GM18502 (cell line): ENCODE data around the gene RBM5.

Source experiments
- ATAC-seq: cut with Tn5 transposase; IDR thresholded peaks from one replicate; pipeline ENCODE4 v1.9.1; 2021; ENCODE audit warnings: mild to moderate bottlenecking; ENCODE audit not compliant: unreplicated experiment, poor library complexity

The RBM5 gene

GRCh38 chr3:50120364-50121071 lies 31.8 kb downstream of the RBM5 start:
- ATAC-seq = no peak

DNA sequence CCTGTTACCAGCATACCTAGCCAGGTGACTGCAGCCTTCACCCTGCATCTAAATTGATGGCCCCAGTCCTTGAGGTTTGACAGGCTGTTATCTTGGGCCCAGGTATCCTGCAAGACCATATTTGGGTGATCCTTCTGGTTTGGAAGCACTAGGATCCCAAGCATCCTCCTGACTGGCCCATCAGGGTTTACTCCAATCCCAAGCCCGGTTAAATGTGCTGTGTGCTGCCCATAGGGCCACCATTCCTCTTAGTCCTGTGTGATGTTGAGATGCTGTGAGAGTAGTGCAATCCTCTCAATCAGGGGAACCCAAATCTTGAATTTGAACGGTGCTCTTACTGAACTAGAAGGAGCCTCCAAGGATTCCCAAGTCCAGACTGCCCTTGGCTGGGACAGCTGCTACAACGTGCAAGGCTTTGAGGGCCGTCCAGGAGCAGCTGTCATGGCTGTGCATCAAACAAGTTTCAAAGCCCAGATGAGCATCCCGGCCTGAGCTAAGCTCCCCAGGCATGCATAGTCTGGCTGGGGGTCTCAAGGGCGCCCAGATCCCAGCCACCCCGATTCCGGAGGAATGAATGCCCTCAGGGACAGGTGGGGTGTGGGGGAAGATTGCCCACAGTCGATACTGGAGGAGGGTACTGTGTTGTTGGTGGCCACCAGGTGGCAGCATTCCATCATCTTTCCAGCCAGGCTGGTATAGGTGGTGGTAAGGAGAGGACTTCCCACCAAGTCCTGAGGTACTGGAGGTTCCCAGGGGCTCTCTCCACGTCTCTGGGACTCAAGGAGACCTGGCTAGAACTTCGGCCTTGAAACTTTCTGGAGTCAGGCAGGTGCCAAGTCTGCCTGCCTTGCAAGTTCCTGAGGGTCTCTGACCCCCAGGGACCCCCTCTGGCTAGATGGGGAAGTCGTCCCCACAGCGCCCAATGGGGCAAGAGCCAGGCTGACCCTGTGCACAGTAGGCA lies 32.6 kb downstream of the RBM5 start:
- ATAC-seq = peak; percentile 64

DNA sequence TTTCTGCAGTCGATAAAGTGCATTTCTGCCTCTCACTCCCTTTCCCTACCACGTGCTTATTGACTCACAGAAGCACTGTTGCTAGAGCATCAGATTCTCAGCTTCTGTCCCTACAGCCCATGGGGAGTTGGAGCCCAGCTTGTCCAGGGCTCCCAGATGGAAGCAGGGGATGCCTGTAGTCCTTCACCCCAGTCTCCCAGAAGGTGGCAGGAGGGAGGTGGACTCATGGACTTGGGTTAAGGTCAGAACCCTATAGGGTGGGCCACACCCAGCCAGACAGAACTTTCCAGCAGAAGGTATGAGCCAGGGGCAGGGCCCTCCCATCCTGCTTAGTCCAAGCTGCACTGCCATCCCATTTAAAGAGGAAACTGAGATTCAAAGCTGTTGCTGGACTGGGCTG lies 33.4 kb downstream of the RBM5 start:
- ATAC-seq = no peak

- no peak for ATAC-seq
Observed at GRCh38 chr3:50122661-50123391, 34.1 kb downstream of the RBM5 start.

GRCh38 chr3:50123394-50124051 lies 34.8 kb downstream of the RBM5 start:
- ATAC-seq = no peak

DNA sequence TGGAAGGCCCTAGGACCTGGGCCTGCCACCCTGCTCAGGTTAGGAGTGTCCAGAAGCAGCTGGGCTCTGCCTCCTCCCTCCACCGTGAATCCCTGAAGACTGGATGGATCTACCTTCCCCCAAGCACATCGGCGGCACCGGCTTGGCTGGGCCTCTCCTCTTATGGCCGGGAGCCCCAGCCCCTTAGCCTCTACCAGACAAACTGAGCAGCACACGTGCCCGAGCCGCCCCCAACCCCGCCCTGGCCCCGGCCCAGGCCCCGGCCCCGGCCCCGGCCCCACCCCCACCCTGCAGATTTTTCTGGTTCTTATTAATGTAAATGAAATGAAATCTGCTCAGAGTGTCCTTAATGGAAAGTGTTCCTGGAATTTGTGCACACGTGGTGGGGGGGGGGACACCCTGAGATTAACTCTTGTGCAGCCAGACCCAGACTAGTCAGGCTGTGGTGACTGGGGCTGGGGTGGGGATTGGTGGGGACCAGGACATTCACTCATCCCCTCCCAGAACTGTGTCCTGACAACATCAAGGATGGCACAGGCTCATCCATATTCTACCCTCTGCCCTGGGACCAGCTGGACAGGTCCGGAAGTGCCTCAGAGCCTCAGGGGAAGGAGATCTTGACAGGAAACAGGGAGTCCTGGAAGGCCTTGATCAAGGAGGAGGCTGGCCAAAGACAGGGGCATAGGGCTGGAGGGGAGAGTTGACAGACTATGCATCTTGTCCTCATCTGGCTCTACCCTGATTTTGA lies 35.5 kb downstream of the RBM5 start:
- ATAC-seq = no peak

GRCh38 chr3:50124800-50125178 lies 36.1 kb downstream of the RBM5 start:
- no peak for ATAC-seq

- no peak for ATAC-seq
Observed at GRCh38 chr3:50125541-50126286, 37.0 kb downstream of the RBM5 start.

DNA sequence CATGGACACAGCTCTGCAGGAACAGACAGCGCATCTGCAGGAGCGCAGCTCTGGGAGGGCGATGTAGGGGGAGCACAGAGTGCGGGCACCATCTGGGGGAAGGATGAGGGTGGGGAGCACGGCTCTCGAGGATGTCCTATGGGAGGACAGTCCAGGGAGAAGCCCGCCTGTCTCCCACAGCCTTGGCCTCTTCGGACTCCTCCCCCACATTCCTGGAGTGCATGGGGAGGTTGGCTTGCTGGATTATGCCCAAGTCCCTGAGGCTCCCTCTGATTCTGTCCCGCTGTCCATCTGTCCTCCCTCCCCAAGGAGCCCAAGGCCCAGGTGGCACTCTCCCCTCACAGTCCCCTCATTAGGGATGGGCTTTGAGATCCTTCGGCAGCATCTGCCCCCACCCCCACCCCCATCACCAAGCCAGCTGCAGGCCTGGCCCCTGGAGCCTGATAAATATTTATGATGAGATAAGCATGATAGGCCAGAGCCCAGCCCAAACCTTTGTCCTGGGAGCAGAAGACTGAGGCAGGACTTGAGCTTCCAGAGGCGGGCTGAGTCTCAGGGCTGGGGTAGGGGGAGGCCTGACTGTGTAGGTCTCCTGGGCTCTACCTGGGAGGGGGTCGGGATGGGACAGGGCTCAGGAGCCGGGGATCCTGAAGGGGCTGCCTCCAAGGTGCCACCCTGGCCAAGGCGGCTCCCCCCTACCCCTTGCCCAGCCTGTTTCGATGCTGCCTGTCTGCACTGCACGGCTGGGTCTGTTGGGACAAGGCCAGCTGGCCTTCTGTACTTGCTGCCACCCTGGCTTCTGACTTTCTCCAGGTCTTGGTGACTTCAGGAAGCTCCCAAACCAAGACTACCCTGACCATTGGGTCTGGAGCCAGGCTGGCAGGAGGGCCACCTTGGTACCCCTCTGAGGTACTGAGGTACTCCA lies 37.8 kb downstream of the RBM5 start:
- ATAC-seq = no peak

GRCh38 chr3:50127251-50127691 lies 38.6 kb downstream of the RBM5 start:
- ATAC-seq = no peak

DNA sequence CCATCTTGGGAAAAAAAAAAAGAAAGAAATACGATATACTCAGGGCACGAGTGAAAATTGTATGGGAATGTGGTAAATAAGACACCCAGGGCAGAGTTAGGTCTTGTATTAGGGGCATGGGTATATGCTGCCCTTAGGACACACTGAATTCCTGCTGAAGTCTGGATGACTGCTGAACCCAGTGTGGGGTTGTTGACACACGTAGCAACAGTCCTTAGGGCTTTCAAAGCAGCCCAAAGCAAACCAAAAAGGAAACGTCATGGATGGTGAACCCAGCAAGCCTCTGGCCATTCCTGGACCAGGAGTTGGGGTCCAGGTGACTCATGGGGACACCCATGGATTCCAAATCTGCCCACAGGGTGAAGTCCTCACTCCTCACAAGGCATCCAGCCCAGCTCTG lies 39.3 kb downstream of the RBM5 start:
- ATAC-seq = no peak

GRCh38 chr3:50130436-50130835 lies 41.7 kb downstream of the RBM5 start:
- ATAC-seq = no peak

DNA sequence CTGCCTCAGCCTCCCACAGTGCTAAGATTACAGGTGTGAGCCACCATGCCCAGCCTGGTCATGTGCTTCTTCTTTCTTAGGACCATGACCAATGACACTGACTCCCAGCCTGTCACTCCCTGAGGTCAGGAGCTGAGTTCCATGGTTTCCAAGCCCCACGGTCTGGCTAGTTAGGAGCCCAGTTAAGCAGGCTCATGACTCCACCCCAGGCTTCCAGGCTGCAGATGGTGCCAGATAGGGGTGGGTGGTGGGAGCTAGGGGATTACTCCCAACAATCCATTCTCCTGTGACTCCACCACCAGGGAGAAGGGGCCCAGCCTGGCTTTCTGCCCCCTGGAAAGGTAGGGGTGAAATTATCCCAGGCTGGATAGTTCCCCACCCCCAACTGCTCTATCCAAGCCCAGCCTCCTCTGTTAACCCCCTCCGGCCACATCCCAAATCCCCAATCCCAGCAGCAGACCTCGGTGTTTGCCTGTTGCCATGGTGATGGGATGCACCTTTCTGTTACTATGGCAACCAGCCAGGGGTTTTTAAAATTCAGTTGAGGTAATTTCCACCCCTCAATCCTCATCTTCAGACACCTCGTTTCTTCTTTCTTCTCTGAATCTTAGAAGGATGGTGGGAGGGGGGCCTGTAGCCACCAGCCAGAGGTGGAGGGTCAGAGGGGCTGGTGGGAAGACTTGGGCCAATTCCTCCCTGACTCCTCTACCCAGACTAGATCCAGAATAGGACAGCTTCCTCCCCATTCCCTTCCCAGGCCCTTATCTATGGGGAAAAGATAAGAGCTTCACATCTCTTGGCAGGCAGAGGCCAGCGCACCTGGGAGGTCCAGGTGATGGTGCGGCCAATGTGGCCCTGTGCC lies 43.9 kb downstream of the RBM5 start:
- no peak for ATAC-seq

DNA sequence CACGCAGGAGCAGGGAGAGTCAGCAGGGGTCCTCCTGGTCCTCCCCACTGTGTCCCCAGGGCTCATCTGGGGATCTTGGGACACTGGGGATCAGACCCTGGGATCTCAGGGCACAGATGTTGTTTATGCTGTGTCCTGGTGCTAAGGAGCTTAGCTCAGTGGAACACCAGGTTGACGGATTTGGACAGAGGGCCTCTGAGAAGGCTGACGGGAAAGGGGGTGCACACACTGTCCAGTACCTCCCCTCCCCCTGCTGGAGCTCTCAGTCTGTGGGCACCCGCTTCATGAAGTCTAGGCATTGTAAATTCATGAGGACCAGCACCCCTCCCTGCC lies 44.5 kb downstream of the RBM5 start:
- no peak for ATAC-seq

DNA sequence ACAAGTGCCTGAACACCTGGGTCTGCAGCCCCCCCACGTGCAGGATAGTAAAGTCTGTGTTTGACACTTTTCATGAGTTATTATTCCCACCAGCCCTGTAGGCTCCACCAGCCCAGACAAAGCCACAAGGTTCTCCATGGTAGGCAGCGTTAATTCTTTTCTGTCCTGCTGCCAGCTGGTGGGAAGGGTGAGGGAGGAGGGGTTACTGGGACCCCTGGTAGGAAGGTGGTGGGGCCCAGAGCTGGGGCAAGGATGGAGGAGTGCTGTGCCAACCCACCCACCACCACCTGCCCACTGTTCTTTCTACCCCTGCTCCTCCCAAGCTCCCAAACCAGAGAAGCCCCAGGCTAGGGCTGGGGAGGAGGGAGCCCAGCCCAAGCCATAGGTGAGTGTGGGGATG lies 45.6 kb downstream of the RBM5 start:
- ATAC-seq = no peak

DNA sequence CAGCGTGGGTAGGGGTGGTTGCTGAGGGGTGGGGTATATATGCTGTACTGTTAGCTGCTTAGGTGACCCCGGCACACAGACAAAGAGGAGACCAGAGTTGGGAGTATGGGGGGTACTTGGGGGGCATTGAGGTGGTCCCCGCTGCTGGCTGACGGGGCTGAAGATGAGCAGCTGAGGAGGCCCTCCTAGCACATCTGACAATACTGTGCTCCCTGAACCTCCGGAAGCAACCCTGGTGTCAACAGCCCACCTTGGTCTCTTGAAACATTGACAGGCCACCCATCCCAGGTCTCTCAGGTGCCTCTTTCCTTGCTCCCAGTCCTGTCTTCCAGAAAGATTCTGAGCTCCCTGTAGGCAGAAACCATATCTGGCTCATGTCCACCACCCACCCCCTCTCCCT lies 47.2 kb downstream of the RBM5 start:
- no peak for ATAC-seq

- ATAC-seq = no peak
Observed at GRCh38 chr3:50136714-50137405, 48.1 kb downstream of the RBM5 start.
